Glomerular endothelial cell (primary cell): ENCODE measurements around the gene EPG5. TPM values are rescaled to one million over a fixed set of nuclear protein-coding genes. Genes with fewer than 3 reads are reported as not detected.
"Not testable (repeated sequence)": the region's sequence is repeated elsewhere in the genome, so short reads cannot be mapped to it uniquely, and the experiment has no call there.

Experiments
- DNase-seq: peaks from one replicate; pipeline ENCODE4 v3.0.0-alpha.2; 2011; ENCODE audit warnings: low read depth, low spot score; ENCODE audit errors: extremely low read depth
- total RNA-seq: library from RNA; depleted of rRNA; stranded (reverse); fragments of >200 nt; gene quantifications from 2 replicates; pipeline ENCODE4 v1.2.3, GENCODE V29; 2015

The EPG5 gene
- total RNA-seq, 1 donor from 2014 or later = 30.1 TPM

DNA sequence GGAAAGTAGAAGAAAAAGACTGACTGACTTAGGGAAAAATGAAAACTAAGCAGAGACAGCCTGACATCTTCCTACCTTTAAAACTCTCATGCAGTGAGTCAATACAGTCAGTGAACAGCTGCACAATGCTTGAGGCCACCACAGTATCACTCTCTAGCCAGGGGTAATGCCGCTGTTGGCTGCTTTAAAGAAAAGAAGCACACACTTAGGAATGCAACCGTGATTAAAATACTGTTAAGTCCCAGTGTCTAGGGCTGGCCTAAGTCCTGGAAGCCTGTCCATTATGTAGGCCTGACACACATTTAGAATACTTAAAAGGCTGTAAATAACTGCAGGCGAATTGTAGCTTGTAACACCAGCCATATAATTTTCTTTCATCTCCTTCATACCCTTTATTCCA lies 91.0 kb downstream of the EPG5 start:
- no peak for DNase-seq

- no peak for DNase-seq
These were observed 92.5 kb downstream of the EPG5 start for GRCh38 chr18:45874491-45875184.

- DNase-seq = no peak
These were observed 95.6 kb downstream of the EPG5 start for GRCh38 chr18:45871431-45872084.

DNA sequence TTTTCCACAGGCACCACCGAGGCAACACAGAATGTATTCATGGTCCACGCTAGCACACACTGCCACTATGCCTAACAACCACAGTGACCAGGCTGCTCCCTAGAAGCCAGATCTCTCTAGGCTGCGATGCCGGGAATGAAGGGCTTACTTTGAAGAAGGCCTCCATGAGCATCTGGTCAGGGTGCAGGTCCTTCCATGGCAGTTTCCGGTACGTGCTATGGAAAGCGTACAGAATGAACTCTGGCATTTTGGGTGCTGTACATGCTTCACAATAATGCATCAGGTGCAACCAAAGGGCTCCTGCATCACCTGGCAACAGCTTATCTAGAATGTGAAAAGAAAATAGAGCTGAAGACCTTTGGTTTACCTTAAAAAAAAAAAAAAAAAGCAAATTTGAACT lies 96.7 kb downstream of the EPG5 start:
- DNase-seq = no peak

DNA sequence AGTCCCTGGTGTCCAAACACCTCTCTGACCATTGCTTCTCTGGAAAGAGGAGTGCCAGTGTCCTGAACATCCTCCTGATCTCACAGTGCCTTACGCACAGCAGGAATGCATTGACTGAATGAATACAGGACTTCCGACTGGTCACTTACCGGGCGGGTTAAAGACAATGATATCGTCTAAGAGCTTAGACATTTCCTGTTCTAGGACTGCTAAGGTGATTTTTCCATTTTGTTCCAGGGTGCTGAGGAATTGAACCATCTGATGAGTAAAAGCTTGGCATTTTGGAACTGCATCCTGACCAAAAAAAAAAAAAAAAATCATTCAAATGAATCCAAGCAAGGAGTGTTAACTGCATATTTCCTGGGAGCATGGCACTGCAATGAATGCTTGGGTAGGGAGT lies 101.7 kb downstream of the EPG5 start:
- DNase-seq = no peak

- DNase-seq = no peak
These were observed 103.0 kb downstream of the EPG5 start for GRCh38 chr18:45864081-45864480.

DNA sequence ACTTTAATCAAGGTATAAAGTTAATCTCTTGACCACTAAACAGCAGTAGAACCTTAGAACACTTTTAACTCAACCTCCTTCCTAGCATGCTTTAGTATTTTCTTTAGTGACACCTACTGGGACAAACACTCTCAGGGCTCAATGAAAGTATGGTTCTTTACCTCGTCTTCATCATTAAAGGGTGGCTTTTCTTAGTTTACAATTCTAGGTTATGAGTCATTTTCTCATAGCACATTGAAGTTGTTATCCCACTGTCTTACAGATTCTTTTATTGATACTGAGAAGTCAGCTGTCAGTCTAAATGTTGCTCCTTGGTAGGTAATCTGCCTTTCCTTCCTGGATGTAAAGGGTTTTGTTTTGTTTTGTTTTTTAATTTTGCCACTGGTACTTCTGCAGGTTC lies 103.7 kb downstream of the EPG5 start:
- no peak for DNase-seq

GRCh38 chr18:45861926-45862325 lies 105.2 kb downstream of the EPG5 start:
- DNase-seq = no peak

GRCh38 chr18:45860971-45861370 lies 106.2 kb downstream of the EPG5 start:
- no peak for DNase-seq

- DNase-seq = no peak
These were observed 106.6 kb downstream of the EPG5 start for GRCh38 chr18:45860492-45860891.

- no peak for DNase-seq
These were observed 107.8 kb downstream of the EPG5 start for GRCh38 chr18:45859334-45859733.

DNA sequence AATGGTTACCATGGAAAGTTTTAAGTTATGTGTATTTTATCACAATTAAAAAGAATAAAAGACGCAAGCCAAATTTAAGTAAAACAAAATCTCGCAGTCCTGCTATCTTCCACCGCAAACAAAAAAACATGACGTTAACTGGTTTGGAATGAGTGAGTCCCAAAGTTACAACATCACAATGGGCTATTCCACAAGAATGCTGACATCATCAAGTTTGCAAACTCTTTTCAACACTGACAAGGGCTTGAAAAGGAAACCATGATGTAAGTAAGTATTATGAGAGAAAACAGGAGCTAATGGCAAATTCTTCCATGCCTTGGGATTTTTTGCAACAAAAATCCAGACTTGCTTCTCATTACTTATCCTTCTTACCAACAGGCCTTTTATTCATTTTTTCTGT lies 110.6 kb downstream of the EPG5 start:
- no peak for DNase-seq

GRCh38 chr18:45854036-45854586 lies 113.0 kb downstream of the EPG5 start:
- DNase-seq = no peak

- no peak for DNase-seq
These were observed 114.5 kb downstream of the EPG5 start for GRCh38 chr18:45852631-45853030.

GRCh38 chr18:45851161-45851925 lies 115.8 kb downstream of the EPG5 start:
- no peak for DNase-seq

GRCh38 chr18:45850021-45850420 lies 117.1 kb downstream of the EPG5 start:
- no peak for DNase-seq

DNA sequence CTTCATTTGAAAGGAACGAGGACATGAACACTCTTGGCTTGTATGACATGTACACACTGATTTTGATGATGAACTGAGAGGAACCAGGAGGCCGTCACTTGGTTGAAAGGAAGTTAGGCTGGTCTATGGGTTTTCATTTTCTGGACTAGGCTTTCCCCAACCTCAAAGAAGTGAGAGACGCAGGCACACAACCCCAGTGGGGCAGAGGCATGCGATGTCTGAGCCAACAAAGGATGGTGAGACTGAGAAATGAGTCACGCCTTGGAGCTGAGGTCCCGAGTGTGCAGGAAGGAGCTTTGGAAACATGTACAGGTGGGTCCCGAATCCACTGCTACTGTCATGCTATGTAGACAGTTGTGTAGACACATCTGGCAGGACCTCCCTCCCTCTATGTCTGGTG lies 117.6 kb downstream of the EPG5 start:
- no peak for DNase-seq

DNA sequence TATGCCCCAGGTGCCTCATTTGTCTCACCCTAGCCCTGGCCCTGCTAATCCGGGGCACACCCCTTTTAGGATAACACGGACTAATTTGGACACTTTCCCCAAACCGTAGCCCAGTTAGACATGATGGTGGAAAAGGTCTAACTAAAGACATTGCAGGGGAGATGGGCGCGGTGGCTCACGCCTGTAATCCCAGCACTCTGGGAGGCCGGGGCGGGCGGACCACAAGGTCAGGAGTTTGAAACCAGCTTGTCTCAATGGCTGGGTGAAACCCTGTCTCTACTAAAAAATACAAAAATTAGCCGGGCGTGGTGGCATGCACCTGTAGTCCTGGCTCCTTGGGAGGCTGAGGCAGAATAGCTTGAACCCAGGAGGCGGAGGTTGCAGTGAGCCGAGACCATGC lies 118.5 kb downstream of the EPG5 start:
- DNase-seq = not testable (repeated sequence)

DNA sequence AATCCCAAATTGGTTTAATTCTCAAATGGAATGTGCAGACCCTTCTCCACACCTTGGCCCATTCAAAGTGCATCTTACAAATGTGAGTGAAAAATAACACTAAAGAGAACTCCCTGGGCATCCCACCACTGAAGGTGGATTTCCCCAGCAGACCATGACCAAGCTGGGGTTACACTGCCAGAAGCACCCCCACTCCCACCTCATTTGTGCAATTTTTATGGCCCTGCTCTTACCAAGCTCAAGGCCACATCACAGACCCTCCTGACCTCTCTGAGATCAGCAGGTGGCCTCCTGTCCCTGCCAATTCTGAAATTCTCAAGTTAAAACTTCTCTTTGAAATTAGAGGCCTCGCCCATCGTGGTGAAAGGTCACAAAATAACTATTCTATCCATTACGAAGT lies 120.0 kb downstream of the EPG5 start:
- no peak for DNase-seq

GRCh38 chr18:45845410-45845809 lies 121.7 kb downstream of the EPG5 start:
- no peak for DNase-seq

DNA sequence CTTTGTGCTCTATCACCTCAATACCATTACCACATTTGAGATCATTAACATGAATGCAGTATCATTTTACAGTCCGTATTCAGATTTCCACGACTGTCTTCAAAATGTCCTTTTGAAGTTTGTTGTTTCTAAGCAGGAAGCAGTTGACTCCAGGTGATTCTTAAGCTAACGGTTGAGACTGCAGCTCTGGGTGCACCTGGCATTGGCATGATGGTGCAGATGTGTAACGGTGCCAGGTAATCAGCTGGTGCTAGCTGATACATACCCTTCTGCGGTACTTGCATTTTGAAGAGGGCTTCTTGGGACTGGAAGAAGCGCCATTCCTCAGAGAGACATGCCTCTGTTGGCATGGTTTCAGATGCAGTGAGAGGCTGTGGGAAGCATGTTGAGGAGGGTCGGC lies 122.2 kb downstream of the EPG5 start:
- DNase-seq = no peak

DNA sequence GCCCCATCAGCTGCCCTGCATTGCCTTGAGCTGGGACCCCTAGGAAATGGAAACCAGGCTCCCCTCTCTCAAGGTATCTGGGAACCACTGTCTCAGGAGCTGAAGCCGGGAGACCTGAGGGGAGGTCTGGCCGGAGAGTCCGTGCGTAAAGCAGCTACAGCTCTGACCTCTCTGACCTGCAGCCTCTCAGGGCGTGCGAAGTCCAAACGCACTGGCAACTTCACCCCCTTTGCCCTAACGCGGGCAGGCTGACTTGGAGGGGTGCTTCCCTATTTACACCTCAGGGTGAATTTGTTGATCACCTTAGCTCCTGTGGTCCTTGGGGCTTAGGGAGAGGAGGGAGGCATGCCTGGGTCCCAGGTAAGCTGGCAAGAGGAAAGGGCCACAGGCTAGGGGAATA lies 124.1 kb downstream of the EPG5 start:
- no peak for DNase-seq
